Activated CD8-positive, alpha-beta memory T cell treated with anti-CD3 and anti-CD28 coated beads for 36 hours (primary cell): Measurements from ENCODE around the gene XPO5. TPM values are rescaled to one million over a fixed set of nuclear protein-coding genes. Genes with fewer than 3 reads are reported as not detected.

Experiments
- total RNA-seq, 2 experiments: library from RNA; stranded (reverse); gene quantifications; one replicate each; pipeline ENCODE4 v1.2.3, GENCODE V29; 2021

The XPO5 gene
- total RNA-seq, 2 experiments from 2014 or later = 122 to 126 TPM

Other genes with a start within 250 kb of the XPO5 start
- gene ZNF318, start 206.4 kb downstream of the XPO5 start, total RNA-seq = 10 to 100 TPM; 10.6 to 11.2 TPM
- gene ABCC10, start 148.5 kb downstream of the XPO5 start, total RNA-seq = 10 to 100 TPM; 33.0 to 36.0 TPM
- gene DLK2, start 120.5 kb downstream of the XPO5 start, total RNA-seq = 1 to 10 TPM; 1.2 to 1.4 TPM
- gene TJAP1, start 98.5 kb downstream of the XPO5 start, total RNA-seq = 10 to 100 TPM; 42.3 to 45.8 TPM
- under 1 TPM; 0.15 to 0.17 TPM for gene LRRC73, start 65.7 kb downstream of the XPO5 start, total RNA-seq
- gene YIPF3, start 59.1 kb downstream of the XPO5 start, total RNA-seq = 10 to 100 TPM; 39.7 to 41.6 TPM
- gene POLR1C, start 58.9 kb downstream of the XPO5 start, total RNA-seq = 100 to 1,000 TPM; 106 to 111 TPM
- gene POLH, start 147 bp upstream of the XPO5 start, total RNA-seq = 10 to 100 TPM; 35.3 to 37.0 TPM
- gene GTPBP2, start 53.2 kb upstream of the XPO5 start, total RNA-seq = 10 to 100 TPM; 47.9 to 48.6 TPM
- 10 to 100 TPM; 25.0 to 27.5 TPM for gene MAD2L1BP, start 59.8 kb upstream of the XPO5 start, total RNA-seq
- gene RSPH9, start 69.0 kb upstream of the XPO5 start, total RNA-seq = not detected
- 10 to 100 TPM; 55.0 to 60.7 TPM for gene MRPS18A, start 111.8 kb upstream of the XPO5 start, total RNA-seq
- 10 to 100 TPM; 45.9 to 47.2 TPM for gene VEGFA, start 194.2 kb upstream of the XPO5 start, total RNA-seq